Measurements from ENCODE around the gene AFAP1L2. TPM values are rescaled to one million over a fixed set of nuclear protein-coding genes. Genes with fewer than 3 reads are reported as not detected.

Gene AFAP1L2
- total RNA-seq, 5 donors from 2014 or later (not counting 1 experiment from before 2014, with no cell fraction given) = 1.0 to 3.8 (median 2.1) TPM

DNA sequence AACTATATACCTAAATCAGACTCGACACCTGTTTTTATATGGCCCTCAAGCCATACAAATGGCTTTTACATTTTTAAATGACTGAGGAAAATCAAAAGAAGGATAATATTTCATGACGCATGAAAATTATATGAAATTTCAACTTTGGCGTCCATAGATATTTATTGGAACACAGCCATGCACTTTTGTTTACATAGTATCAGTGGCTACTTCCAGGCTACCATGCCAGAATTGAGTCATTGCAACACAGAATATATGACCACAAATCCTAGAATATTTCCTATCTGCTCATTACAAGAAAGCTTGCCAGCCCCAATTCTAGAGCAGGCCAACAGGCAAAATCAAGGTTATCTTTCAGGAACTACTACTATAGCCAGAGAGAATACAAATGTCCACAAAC, 29.3 kb downstream of the AFAP1L2 start:
- H3K4me1 Mint-ChIP-seq = peaks cover 0 to 2% (median 0%) of the 10 kb centered on the region in 3 donors
- H3K36me3 ChIP-seq (ENCODE audit: control insufficient read depth in 2 of 2, extremely low read depth in 1 of 2, insufficient read depth in 1 of 2, low read length in 1 of 2) = no peaks in the 10 kb centered on the region
- no peaks in the 10 kb centered on the region for H3K36me3 Mint-ChIP-seq
- POLR2A ChIA-PET = no interaction called here
- 100% methylated on average over 1 of the region's 3 CpGs for WGBS (ENCODE audit: insufficient coverage)
- DNase-seq (no peak), ATAC-seq (replicated peaks in 1 of 4) (no peak)
- no peak overlapping the region for H3K4me3 ChIP-seq (ENCODE audit: control insufficient read depth in 1 of 2, extremely low read depth in 1 of 2, low read length in 1 of 2)
- no peak overlapping the region for H3K27ac ChIP-seq (ENCODE audit: low read length)
- H3K27ac Mint-ChIP-seq = no peak overlapping the region
- peaks cover 12 to 18% of the 10 kb centered on the region in 2 donors for H3K27me3 Mint-ChIP-seq
- H3K4me1 ChIP-seq (ENCODE audit: control insufficient read depth in 1 of 2, extremely low read depth in 1 of 2, insufficient read depth in 2 of 2, low read length in 2 of 2) = no peaks in the 10 kb centered on the region
- H3K9me3 ChIP-seq = no peaks in the 10 kb centered on the region
- H3K27me3 ChIP-seq (replicated peaks in 1 of 2; ENCODE audit: control insufficient read depth in 2 of 2, extremely low read depth in 1 of 2, insufficient read depth in 2 of 2, low read length in 1 of 2) = peaks cover 0 to 13% of the 10 kb centered on the region in 2 experiments
- H3K9me3 Mint-ChIP-seq = no peaks in the 10 kb centered on the region
- H3K4me3 Mint-ChIP-seq = no peak overlapping the region
- CTCF ChIA-PET = interaction anchor here in 1 of 2 donors (0.5 kb wide), 1 partner anchor 1975 kb away, joined by 7 read pairs; no protein-coding TSS in a partner anchor

DNA sequence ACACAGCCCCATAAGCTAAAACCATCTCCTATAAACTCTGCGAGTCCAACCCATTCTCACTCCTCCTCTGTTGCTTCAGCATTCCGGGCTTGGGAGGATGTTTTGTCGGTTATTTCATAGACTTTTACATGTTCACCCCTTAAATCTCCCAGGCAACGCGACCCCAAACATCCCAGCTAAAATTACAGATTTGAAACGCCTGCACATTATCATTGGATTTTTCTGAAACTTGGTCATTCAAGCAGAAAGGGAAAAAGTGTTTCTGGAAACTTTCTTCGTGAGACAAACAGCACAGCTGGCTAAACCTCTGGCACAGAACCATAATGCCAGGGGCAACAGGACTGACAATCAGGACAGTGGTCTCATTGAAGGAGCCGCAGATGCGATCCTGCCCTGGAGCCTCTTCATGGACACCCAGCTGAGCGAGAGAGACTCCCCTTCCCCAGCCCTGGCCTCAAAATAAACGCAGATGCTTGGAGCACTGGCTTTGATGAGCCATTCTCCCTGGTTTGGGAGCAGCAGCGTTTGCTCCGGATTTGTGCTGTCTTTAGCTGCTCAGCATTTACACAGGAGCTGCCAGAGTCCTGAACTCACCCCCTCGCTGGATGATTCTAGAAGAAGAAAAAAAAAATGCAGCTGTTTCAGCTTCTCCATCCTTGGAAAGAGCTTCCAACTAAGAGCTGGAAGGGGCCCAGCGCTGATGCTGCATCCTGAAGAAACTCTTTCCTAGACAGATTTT, 30.1 kb downstream of the AFAP1L2 start:
- ChIA-PET POLR2A (no interaction called here), CTCF (no interaction called here)
- Mint-ChIP-seq H3K9me3 (no peaks in the 10 kb centered on the region), H3K27ac (no peak overlapping the region), H3K36me3 (no peaks in the 10 kb centered on the region), H3K27me3 (peaks cover 8 to 16% of the 10 kb centered on the region in 2 donors), H3K4me3 (no peak overlapping the region), H3K4me1 (peaks cover 0 to 6% (median 0%) of the 10 kb centered on the region in 3 donors)
- Histone ChIP-seq H3K4me3 (ENCODE audit: control insufficient read depth in 1 of 2, extremely low read depth in 1 of 2, low read length in 1 of 2) (no peak overlapping the region), H3K9me3 (no peaks in the 10 kb centered on the region), H3K27ac (ENCODE audit: low read length) (no peak overlapping the region), H3K27me3 (replicated peaks in 1 of 2; ENCODE audit: control insufficient read depth in 2 of 2, extremely low read depth in 1 of 2, insufficient read depth in 2 of 2, low read length in 1 of 2) (peaks cover 0 to 13% of the 10 kb centered on the region in 2 experiments), H3K36me3 (ENCODE audit: control insufficient read depth in 2 of 2, extremely low read depth in 1 of 2, insufficient read depth in 1 of 2, low read length in 1 of 2) (no peaks in the 10 kb centered on the region), H3K4me1 (ENCODE audit: control insufficient read depth in 1 of 2, extremely low read depth in 1 of 2, insufficient read depth in 2 of 2, low read length in 2 of 2) (no peaks in the 10 kb centered on the region)
- ATAC-seq (replicated peaks in 1 of 4) (no peak), DNase-seq (no peak)
- WGBS (ENCODE audit: insufficient coverage) = 89% methylated on average over 11 of the region's 15 CpGs

- H3K9me3 Mint-ChIP-seq = no peaks in the 10 kb centered on the region
- 61% methylated on average over 2 of the region's 6 CpGs for WGBS (ENCODE audit: insufficient coverage)
- H3K4me1 ChIP-seq (ENCODE audit: control insufficient read depth in 1 of 2, extremely low read depth in 1 of 2, insufficient read depth in 2 of 2, low read length in 2 of 2) = no peaks in the 10 kb centered on the region
- no peak overlapping the region for H3K4me3 Mint-ChIP-seq
- peaks cover 5 to 10% of the 10 kb centered on the region in 2 donors for H3K27me3 Mint-ChIP-seq
- ATAC-seq (replicated peaks in 1 of 4) = no peak
- H3K27ac ChIP-seq (ENCODE audit: low read length) = no peak overlapping the region
- peaks cover 0 to 6% (median 0%) of the 10 kb centered on the region in 3 donors for H3K4me1 Mint-ChIP-seq
- ChIA-PET CTCF (no interaction called here), POLR2A (no interaction called here)
- no peaks in the 10 kb centered on the region for H3K9me3 ChIP-seq
- H3K4me3 ChIP-seq (ENCODE audit: control insufficient read depth in 1 of 2, extremely low read depth in 1 of 2, low read length in 1 of 2) = no peak overlapping the region
- no peaks in the 10 kb centered on the region for H3K36me3 ChIP-seq (ENCODE audit: control insufficient read depth in 2 of 2, extremely low read depth in 1 of 2, insufficient read depth in 1 of 2, low read length in 1 of 2)
- H3K27me3 ChIP-seq (replicated peaks in 1 of 2; ENCODE audit: control insufficient read depth in 2 of 2, extremely low read depth in 1 of 2, insufficient read depth in 2 of 2, low read length in 1 of 2) = peaks cover 0 to 13% of the 10 kb centered on the region in 2 experiments
- no peak overlapping the region for H3K27ac Mint-ChIP-seq
- no peaks in the 10 kb centered on the region for H3K36me3 Mint-ChIP-seq
- DNase-seq = no peak
Measured at GRCh38 chr10:114373631-114374030, 30.7 kb downstream of the AFAP1L2 start.

DNA sequence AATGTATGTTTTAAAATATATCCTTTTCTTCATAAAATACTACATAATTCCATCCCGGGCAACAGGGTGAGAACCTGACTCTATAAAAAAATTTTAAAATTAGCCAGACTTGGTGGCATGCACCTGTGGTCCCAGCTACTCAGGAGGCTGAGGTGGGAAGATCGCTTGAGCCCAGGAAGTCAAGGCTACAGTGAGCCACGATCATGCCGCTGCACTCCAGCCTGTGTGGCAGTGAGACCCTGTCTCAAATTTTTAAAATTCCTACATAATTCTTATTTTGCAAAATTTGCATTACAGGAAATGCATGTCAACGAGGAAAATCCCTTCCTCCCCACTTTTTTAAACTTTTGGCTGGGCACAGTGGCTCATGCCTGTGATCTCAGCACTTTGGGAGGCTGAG, 31.3 kb downstream of the AFAP1L2 start:
- WGBS (ENCODE audit: insufficient coverage) = 90% methylated on average over 2 of the region's 5 CpGs

GRCh38 chr10:114372179-114372578, 32.1 kb downstream of the AFAP1L2 start:
- no peaks in the 10 kb centered on the region for H3K36me3 Mint-ChIP-seq
- peaks cover 0 to 8% of the 10 kb centered on the region in 2 donors for H3K27me3 Mint-ChIP-seq
- no peak overlapping the region for H3K27ac Mint-ChIP-seq
- no CpG with 5 or more reads among the region's 3 CpGs for WGBS (ENCODE audit: insufficient coverage)
- Histone ChIP-seq H3K27me3 (replicated peaks in 1 of 2; ENCODE audit: control insufficient read depth in 2 of 2, extremely low read depth in 1 of 2, insufficient read depth in 2 of 2, low read length in 1 of 2) (peaks cover 0 to 13% of the 10 kb centered on the region in 2 experiments), H3K4me3 (ENCODE audit: control insufficient read depth in 1 of 2, extremely low read depth in 1 of 2, low read length in 1 of 2) (no peak overlapping the region), H3K27ac (ENCODE audit: low read length) (no peak overlapping the region), H3K4me1 (ENCODE audit: control insufficient read depth in 1 of 2, extremely low read depth in 1 of 2, insufficient read depth in 2 of 2, low read length in 2 of 2) (no peaks in the 10 kb centered on the region), H3K36me3 (ENCODE audit: control insufficient read depth in 2 of 2, extremely low read depth in 1 of 2, insufficient read depth in 1 of 2, low read length in 1 of 2) (no peaks in the 10 kb centered on the region), H3K9me3 (no peaks in the 10 kb centered on the region)
- peaks cover 0 to 6% (median 0%) of the 10 kb centered on the region in 3 donors for H3K4me1 Mint-ChIP-seq
- no peak overlapping the region for H3K4me3 Mint-ChIP-seq
- POLR2A ChIA-PET = no interaction called here
- no peak for DNase-seq
- CTCF ChIA-PET = interaction anchor here in 1 of 2 donors (0.6 kb wide), 1 partner anchor 118 kb away, joined by 3 read pairs; no protein-coding TSS in a partner anchor
- H3K9me3 Mint-ChIP-seq = no peaks in the 10 kb centered on the region
- ATAC-seq (replicated peaks in 1 of 4) = no peak

More for the DNA sequence above, 31.3 kb downstream of the AFAP1L2 start:
- peaks cover 0 to 6% (median 0%) of the 10 kb centered on the region in 3 donors for H3K4me1 Mint-ChIP-seq
- H3K36me3 ChIP-seq (ENCODE audit: control insufficient read depth in 2 of 2, extremely low read depth in 1 of 2, insufficient read depth in 1 of 2, low read length in 1 of 2) = no peaks in the 10 kb centered on the region
- no peak overlapping the region for H3K27ac ChIP-seq (ENCODE audit: low read length)
- no peak overlapping the region for H3K4me3 ChIP-seq (ENCODE audit: control insufficient read depth in 1 of 2, extremely low read depth in 1 of 2, low read length in 1 of 2)
- ChIA-PET POLR2A (no interaction called here), CTCF (no interaction called here)
- no peaks in the 10 kb centered on the region for H3K36me3 Mint-ChIP-seq
- no peak overlapping the region for H3K4me3 Mint-ChIP-seq
- DNase-seq (no peak), ATAC-seq (replicated peaks in 1 of 4) (no peak)
- no peaks in the 10 kb centered on the region for H3K4me1 ChIP-seq (ENCODE audit: control insufficient read depth in 1 of 2, extremely low read depth in 1 of 2, insufficient read depth in 2 of 2, low read length in 2 of 2)
- H3K9me3 Mint-ChIP-seq = no peaks in the 10 kb centered on the region
- peaks cover 0 to 8% of the 10 kb centered on the region in 2 donors for H3K27me3 Mint-ChIP-seq
- H3K9me3 ChIP-seq = no peaks in the 10 kb centered on the region
- no peak overlapping the region for H3K27ac Mint-ChIP-seq
- H3K27me3 ChIP-seq (replicated peaks in 1 of 2; ENCODE audit: control insufficient read depth in 2 of 2, extremely low read depth in 1 of 2, insufficient read depth in 2 of 2, low read length in 1 of 2) = peaks cover 0 to 13% of the 10 kb centered on the region in 2 experiments

DNA sequence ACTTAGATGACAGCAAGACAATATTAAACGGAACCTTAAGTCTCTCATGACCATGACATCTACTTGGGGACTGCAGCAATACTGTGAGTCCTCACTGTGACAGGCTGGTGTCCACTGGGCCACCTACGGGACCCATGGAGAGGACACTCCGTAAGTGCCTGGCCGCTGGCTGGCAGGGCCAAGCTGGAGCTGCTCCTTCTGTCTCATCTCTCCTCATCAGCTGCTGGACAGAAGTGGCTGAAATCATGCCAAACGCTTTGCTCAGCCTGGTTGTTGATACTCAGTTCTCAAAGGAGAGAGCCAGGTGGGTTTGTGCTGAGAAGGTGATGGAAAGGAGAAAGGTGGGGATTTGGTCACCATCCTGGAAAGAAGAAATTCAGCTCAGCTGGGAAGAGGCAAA, 33.3 kb downstream of the AFAP1L2 start:
- WGBS (ENCODE audit: insufficient coverage) = 95% methylated on average over 5 of the region's 5 CpGs
- H3K27ac ChIP-seq (ENCODE audit: low read length) = no peak overlapping the region

More for the DNA sequence above, 33.3 kb downstream of the AFAP1L2 start:
- Mint-ChIP-seq H3K27me3 (peaks cover 0 to 8% of the 10 kb centered on the region in 2 donors), H3K4me1 (peaks cover 0 to 6% (median 0%) of the 10 kb centered on the region in 3 donors), H3K27ac (no peak overlapping the region), H3K36me3 (no peaks in the 10 kb centered on the region), H3K9me3 (no peaks in the 10 kb centered on the region), H3K4me3 (no peak overlapping the region)
- DNase-seq = no peak
- Histone ChIP-seq H3K4me3 (ENCODE audit: control insufficient read depth in 1 of 2, extremely low read depth in 1 of 2, low read length in 1 of 2) (no peak overlapping the region), H3K9me3 (no peaks in the 10 kb centered on the region), H3K36me3 (ENCODE audit: control insufficient read depth in 2 of 2, extremely low read depth in 1 of 2, insufficient read depth in 1 of 2, low read length in 1 of 2) (no peaks in the 10 kb centered on the region), H3K27me3 (replicated peaks in 1 of 2; ENCODE audit: control insufficient read depth in 2 of 2, extremely low read depth in 1 of 2, insufficient read depth in 2 of 2, low read length in 1 of 2) (peaks cover 0 to 13% of the 10 kb centered on the region in 2 experiments), H3K4me1 (ENCODE audit: control insufficient read depth in 1 of 2, extremely low read depth in 1 of 2, insufficient read depth in 2 of 2, low read length in 2 of 2) (no peaks in the 10 kb centered on the region)
- ChIA-PET POLR2A (no interaction called here), CTCF (interaction anchor here in 1 of 2 donors (1.0 kb wide), 1 partner anchor 17 kb away, joined by 5 read pairs; no protein-coding TSS in a partner anchor)
- ATAC-seq (replicated peaks in 1 of 4) = no peak

Data from T-cell (primary cell).